Peyer's patch (tissue), 4 donors: ENCODE measurements around the gene KRTAP5-10. TPM values are rescaled to one million over a fixed set of nuclear protein-coding genes. Genes with fewer than 3 reads are reported as not detected.
"Not testable (repeated sequence)": the region's sequence is repeated elsewhere in the genome, so short reads cannot be mapped to it uniquely, and the experiment has no call there.

ENCODE experiments used
- DNase-seq, 3 donors: peaks; one replicate each; pipeline ENCODE4 v3.0.0-alpha.2; 2017 to 2019
- H3K27ac ChIP-seq, 4 donors: fragments of 200-600 bp; sonication (generic); one replicate each; pipeline ENCODE4 v1.5.1; 2016 to 2019
- H3K27me3 ChIP-seq, 2 donors: fragments of 200-600 bp; sonication (generic); one replicate each; pipeline ENCODE4 v1.5.1; 2019
- H3K36me3 ChIP-seq, 3 donors: fragments of 200-600 bp; sonication (generic); one replicate each; pipeline ENCODE4 v1.5.1; 2016 to 2019
- H3K4me1 ChIP-seq, 4 donors: fragments of 200-600 bp; sonication (generic); one replicate each; pipeline ENCODE4 v1.5.1; 2016 to 2019
- H3K4me3 ChIP-seq, 4 donors: fragments of 200-600 bp; sonication (generic); 1 replicate in 3 of 4; 2 replicates in 1 of 4; pipeline ENCODE4 v1.5.1; 2016 to 2019; ENCODE audit warnings: mild to moderate bottlenecking in 1 of 4
- H3K9me3 ChIP-seq, 4 donors: fragments of 200-600 bp; sonication (generic); one replicate each; pipeline ENCODE4 v1.5.1; 2016 to 2019; ENCODE audit warnings: mild to moderate bottlenecking in 1 of 4
- POLR2A ChIP-seq, 2 donors: fragments of 450-650 bp; IDR thresholded peaks; one replicate each; pipeline ENCODE4 v1.5.1; 2017; ENCODE audit warnings: antibody characterized with exemption in 2 of 2, mild to moderate bottlenecking in 2 of 2, moderate library complexity in 2 of 2
- total RNA-seq, 4 donors: library from RNA; depleted of rRNA; stranded (reverse); fragments of >200 nt; gene quantifications; one replicate each; pipeline ENCODE4 v1.1.0, GENCODE V29; 2016
- TF ChIP-seq, protein P1 (sequence below), 6 experiments: fragments of 450-650 bp in 4 of 6; fragments of 200-600 bp in 2 of 6; sonication (generic) in 1 of 6; IDR thresholded peaks; one replicate each; pipeline ENCODE4 v1.5.1; 2017 to 2019; ENCODE audit warnings: antibody characterized with exemption in 6 of 6, mild to moderate bottlenecking in 3 of 6, moderate library complexity in 1 of 6

KRTAP5-10 gene
- total RNA-seq, 4 donors from 2014 or later, result not detected

DNA sequence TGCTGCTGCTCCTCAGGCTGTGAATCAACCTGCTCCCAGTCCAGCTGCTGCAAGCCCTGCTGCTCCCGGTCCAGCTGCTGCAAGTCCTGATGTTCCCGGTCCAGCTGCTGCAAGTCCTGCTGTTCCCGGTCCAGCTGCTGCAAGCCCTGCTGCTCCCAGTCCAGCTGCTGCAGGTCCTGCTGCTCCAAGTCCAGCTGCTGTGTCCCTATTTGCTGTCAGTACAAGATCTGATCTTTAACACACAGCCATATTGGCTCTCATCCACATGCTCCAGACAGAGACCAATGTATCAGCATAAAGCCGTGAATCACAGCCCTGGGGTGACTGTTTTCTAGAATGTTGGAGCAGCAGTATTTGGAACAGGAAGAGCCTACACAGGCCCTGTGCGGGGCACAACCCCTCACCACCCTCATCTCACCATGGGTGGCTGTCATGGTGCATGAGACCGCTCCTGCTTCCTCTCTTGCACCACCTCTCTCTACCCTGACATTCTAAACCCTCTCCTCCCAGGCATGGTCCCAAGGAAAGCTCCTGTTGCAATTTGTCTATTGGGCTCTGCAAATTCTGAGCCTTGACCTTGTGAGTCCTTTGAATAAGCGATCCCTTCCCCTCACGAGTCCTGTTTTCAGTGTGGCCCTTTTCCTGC is 3.5 kb downstream of the KRTAP5-10 start:
- Histone ChIP-seq H3K27me3 (no peaks in the 10 kb centered on the region), H3K9me3 (no peaks in the 10 kb centered on the region), H3K27ac (no peak overlapping the region), H3K4me3 (no peak overlapping the region), H3K36me3 (no peaks in the 10 kb centered on the region), H3K4me1 (no peaks in the 10 kb centered on the region)
- TF ChIP-seq POLR2A (IDR thresholded peaks at IDR 0.05), result no peak
- TF ChIP-seq, protein P1, sequence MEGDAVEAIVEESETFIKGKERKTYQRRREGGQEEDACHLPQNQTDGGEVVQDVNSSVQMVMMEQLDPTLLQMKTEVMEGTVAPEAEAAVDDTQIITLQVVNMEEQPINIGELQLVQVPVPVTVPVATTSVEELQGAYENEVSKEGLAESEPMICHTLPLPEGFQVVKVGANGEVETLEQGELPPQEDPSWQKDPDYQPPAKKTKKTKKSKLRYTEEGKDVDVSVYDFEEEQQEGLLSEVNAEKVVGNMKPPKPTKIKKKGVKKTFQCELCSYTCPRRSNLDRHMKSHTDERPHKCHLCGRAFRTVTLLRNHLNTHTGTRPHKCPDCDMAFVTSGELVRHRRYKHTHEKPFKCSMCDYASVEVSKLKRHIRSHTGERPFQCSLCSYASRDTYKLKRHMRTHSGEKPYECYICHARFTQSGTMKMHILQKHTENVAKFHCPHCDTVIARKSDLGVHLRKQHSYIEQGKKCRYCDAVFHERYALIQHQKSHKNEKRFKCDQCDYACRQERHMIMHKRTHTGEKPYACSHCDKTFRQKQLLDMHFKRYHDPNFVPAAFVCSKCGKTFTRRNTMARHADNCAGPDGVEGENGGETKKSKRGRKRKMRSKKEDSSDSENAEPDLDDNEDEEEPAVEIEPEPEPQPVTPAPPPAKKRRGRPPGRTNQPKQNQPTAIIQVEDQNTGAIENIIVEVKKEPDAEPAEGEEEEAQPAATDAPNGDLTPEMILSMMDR (IDR thresholded peaks at IDR 0.05), result no peak
- no peak for DNase-seq

DNA sequence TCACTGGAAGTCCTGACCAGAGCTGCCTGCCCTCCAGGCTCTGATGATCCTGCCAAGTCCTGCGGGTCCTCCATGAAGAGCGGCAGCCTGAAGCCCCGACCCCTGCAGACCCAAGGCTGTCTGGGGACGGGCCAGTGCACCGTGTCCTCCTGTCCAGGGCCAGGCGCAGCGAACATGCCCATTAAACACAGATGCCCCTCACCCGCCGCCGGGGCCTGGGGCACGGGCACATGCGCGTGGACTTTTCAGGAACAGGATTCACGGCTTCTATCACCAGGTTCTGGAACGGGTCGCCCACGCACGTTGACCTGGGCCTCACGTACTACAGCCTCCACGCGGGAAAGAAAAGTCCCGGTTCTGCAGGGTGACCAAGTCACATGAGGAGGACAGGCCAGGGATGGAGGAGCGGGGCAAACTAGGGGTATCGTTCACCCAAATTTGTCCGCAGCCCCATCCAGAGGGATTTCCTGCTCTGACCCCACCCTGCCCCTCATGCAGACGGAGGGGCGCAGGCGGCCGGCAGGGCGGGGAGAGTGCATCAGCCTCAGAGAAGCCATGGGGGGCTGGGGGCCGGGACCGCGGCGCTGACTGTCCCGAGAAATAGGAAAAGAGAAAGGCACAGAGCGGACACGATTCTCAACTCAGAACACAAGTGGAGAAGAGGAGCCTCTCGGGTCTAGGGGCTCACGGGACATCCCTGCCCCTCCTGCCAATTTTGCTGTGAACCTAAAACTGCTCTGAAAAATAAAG is 5.9 kb downstream of the KRTAP5-10 start:
- not testable (repeated sequence) for H3K4me1 ChIP-seq, H3K27me3 ChIP-seq, H3K27ac ChIP-seq, H3K36me3 ChIP-seq, H3K4me3 ChIP-seq, DNase-seq, H3K9me3 ChIP-seq

- Histone ChIP-seq H3K4me3 (no peak overlapping the region), H3K4me1 (no peaks in the 10 kb centered on the region), H3K27me3 (no peaks in the 10 kb centered on the region), H3K36me3 (no peaks in the 10 kb centered on the region), H3K9me3 (no peaks in the 10 kb centered on the region), H3K27ac (no peak overlapping the region)
- TF ChIP-seq, protein P1 (IDR thresholded peaks at IDR 0.05), result no peak
- TF ChIP-seq POLR2A (IDR thresholded peaks at IDR 0.05), result no peak
- DNase-seq, result no peak
These were observed 7.4 kb downstream of the KRTAP5-10 start for GRCh38 chr11:71572811-71573210.

DNA sequence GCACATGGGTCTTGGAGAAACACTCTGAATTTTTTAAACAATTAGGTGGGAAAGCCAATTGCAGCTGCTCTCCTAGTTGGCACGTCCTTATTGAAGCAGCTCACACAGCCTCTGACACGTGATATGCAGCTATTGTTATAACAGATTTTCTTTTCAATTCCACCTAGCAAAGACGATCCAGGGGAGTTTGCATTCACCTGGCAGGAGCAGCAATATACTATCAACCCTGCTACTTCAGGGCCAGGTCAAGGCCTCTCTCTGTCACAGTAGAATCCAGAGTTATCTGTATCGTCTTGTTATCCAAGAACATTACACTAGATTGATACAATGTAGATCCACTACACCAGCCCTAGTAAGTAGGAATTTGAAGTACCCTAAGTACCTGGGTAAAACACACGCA is 9.1 kb downstream of the KRTAP5-10 start:
- TF ChIP-seq POLR2A (IDR thresholded peaks at IDR 0.05), result no peak
- TF ChIP-seq, protein P1 (IDR thresholded peaks at IDR 0.05), result no peak
- Histone ChIP-seq H3K27me3 (no peaks in the 10 kb centered on the region), H3K4me1 (no peaks in the 10 kb centered on the region), H3K9me3 (no peaks in the 10 kb centered on the region), H3K36me3 (no peaks in the 10 kb centered on the region), H3K4me3 (no peak overlapping the region), H3K27ac (no peak overlapping the region)
- DNase-seq, result no peak

GRCh38 chr11:71575723-71576424 is 10.5 kb downstream of the KRTAP5-10 start:
- no peak for TF ChIP-seq POLR2A (IDR thresholded peaks at IDR 0.05)
- H3K4me1 ChIP-seq, result no peaks in the 10 kb centered on the region
- H3K36me3 ChIP-seq, result no peaks in the 10 kb centered on the region
- no peak overlapping the region for H3K4me3 ChIP-seq
- H3K9me3 ChIP-seq, result no peaks in the 10 kb centered on the region
- no peak overlapping the region for H3K27ac ChIP-seq
- no peaks in the 10 kb centered on the region for H3K27me3 ChIP-seq
- DNase-seq, result no peak

- H3K9me3 ChIP-seq, H3K27me3 ChIP-seq, H3K4me1 ChIP-seq, H3K4me3 ChIP-seq, H3K36me3 ChIP-seq, DNase-seq, H3K27ac ChIP-seq: not testable (repeated sequence)
These were observed 11.5 kb downstream of the KRTAP5-10 start for GRCh38 chr11:71576688-71577465.
